IMR-90 (cell line): ENCODE results near the gene GINS3. TPM values are rescaled to one million over a fixed set of nuclear protein-coding genes. Genes with fewer than 3 reads are reported as not detected.

Source experiments
- ATAC-seq: fragments of 200-7000 bp; cut with Tn5 transposase; 2 replicates; pipeline ENCODE4 v1.9.1; 2020; ENCODE audit warnings: low read depth, mild to moderate bottlenecking, moderate library complexity
- BruUV-seq: library from RNA; stranded (reverse); fragments of 400-500 nt; replicated peaks from 2 replicates; lab custom pipeline; 2021; lab: Mats Ljungman, UMichigan
- CTCF ChIA-PET: fragments of 300-600 bp; formaldehyde crosslinking; extraction: SDS; loops from one replicate; lab custom pipeline; 2021; ENCODE audit warnings: antibody characterized with exemption; lab: Yijun Ruan, JAX
- POLR2A ChIA-PET: fragments of 300-600 bp; sonication (Branson Sonifier 250); formaldehyde crosslinking; loops from one replicate; lab custom pipeline; 2022; ENCODE audit warnings: antibody characterized with exemption; ENCODE audit not compliant: unreplicated experiment; lab: Charles Lee
- DNase-seq: peaks from one replicate; pipeline ENCODE4 v3.0.0; 2013
- H2AFZ ChIP-seq: replicated peaks from 2 replicates; pipeline ENCODE3; 2013; ENCODE audit warnings: low read length, mild to moderate bottlenecking; ENCODE audit not compliant: poor library complexity
- H2AK5ac ChIP-seq: 2 replicates; pipeline ENCODE4 v1.6.1; 2013; ENCODE audit warnings: low read depth, low read length, inconsistent platforms
- H2AK9ac ChIP-seq: replicated peaks from 2 replicates; pipeline ENCODE3; 2013; ENCODE audit warnings: mild to moderate bottlenecking, low read depth, low read length, moderate library complexity; ENCODE audit not compliant: poor library complexity
- H2BK120ac ChIP-seq: 2 replicates; pipeline ENCODE4 v1.6.1; 2013; ENCODE audit warnings: low read depth, low read length, inconsistent platforms
- H2BK15ac ChIP-seq: 3 replicates; pipeline ENCODE4 v1.6.1; 2013; ENCODE audit warnings: low read depth, low read length, inconsistent platforms
- H2BK20ac ChIP-seq: 2 replicates; pipeline ENCODE4 v1.6.1; 2013; ENCODE audit warnings: low read depth, mild to moderate bottlenecking, inconsistent platforms, low read length, moderate library complexity
- H2BK5ac ChIP-seq: 2 replicates; pipeline ENCODE4 v1.6.1; 2013; ENCODE audit warnings: mild to moderate bottlenecking, low read depth, low read length, inconsistent platforms; ENCODE audit not compliant: poor library complexity, severe bottlenecking
- H3K14ac ChIP-seq: replicated peaks from 2 replicates; pipeline ENCODE4 v1.6.1; 2013; ENCODE audit warnings: low read depth, low read length, inconsistent platforms
- H3K18ac ChIP-seq: 2 replicates; pipeline ENCODE4 v1.6.1; 2013; ENCODE audit warnings: low read depth, low read length, control low read depth
- H3K23ac ChIP-seq: 2 replicates; pipeline ENCODE4 v1.6.1; 2013; ENCODE audit warnings: low read depth, low read length, inconsistent platforms
- H3K27ac ChIP-seq: 2 replicates; pipeline ENCODE4 v1.5.1; 2013; ENCODE audit warnings: mild to moderate bottlenecking, control low read depth, low read length; ENCODE audit not compliant: insufficient read depth
- H3K27me3 ChIP-seq: 2 replicates; pipeline ENCODE4 v1.6.1; 2013; ENCODE audit warnings: low read length; ENCODE audit not compliant: control insufficient read depth, insufficient read depth
- H3K36me3 ChIP-seq: 2 replicates; pipeline ENCODE4 v1.6.1; 2013; ENCODE audit warnings: low read length, mixed read lengths; ENCODE audit not compliant: control insufficient read depth, insufficient read depth
- H3K4ac ChIP-seq: 2 replicates; pipeline ENCODE4 v1.6.1; 2013; ENCODE audit warnings: low read depth, low read length, inconsistent platforms
- H3K4me1 ChIP-seq: 2 replicates; pipeline ENCODE4 v1.6.1; 2013; ENCODE audit warnings: low read length, mixed read lengths; ENCODE audit not compliant: control insufficient read depth, insufficient read depth
- H3K4me2 ChIP-seq: 2 replicates; pipeline ENCODE4 v1.6.1; 2013; ENCODE audit warnings: low read depth, mild to moderate bottlenecking, control low read depth, low read length, moderate library complexity
- H3K4me3 ChIP-seq: 2 replicates; pipeline ENCODE4 v1.5.1; 2013; ENCODE audit warnings: low read depth, mild to moderate bottlenecking, control low read depth, low read length, moderate library complexity; ENCODE audit not compliant: insufficient read depth
- H3K56ac ChIP-seq: 2 replicates; pipeline ENCODE4 v1.6.1; 2013; ENCODE audit warnings: low read length, inconsistent platforms; ENCODE audit not compliant: insufficient read depth; ENCODE audit errors: extremely low read depth
- H3K79me1 ChIP-seq, 2 experiments: 2 replicates each; pipeline ENCODE4 v1.6.1; 2013; ENCODE audit warnings: low read length in 2 of 2, inconsistent platforms in 1 of 2, low read depth in 1 of 2
- H3K9ac ChIP-seq: 2 replicates; pipeline ENCODE4 v1.6.1; 2013; ENCODE audit warnings: low read depth, low read length, control low read depth
- H3K9me1 ChIP-seq: 2 replicates; pipeline ENCODE4 v1.6.1; 2013; ENCODE audit warnings: low read length, inconsistent platforms; ENCODE audit not compliant: insufficient read depth
- H3K9me3 ChIP-seq: 2 replicates; pipeline ENCODE4 v1.6.1; 2013; ENCODE audit warnings: low read length; ENCODE audit not compliant: control insufficient read depth, insufficient read depth
- H4K20me1 ChIP-seq: 2 replicates; pipeline ENCODE4 v1.6.1; 2013; ENCODE audit warnings: low read length, inconsistent platforms; ENCODE audit not compliant: insufficient read depth
- H4K5ac ChIP-seq: 2 replicates; pipeline ENCODE4 v1.6.1; 2013; ENCODE audit warnings: mild to moderate bottlenecking, low read depth, low read length, control low read depth
- H4K8ac ChIP-seq, 2 experiments: 2 replicates each; pipeline ENCODE4 v1.6.1; 2013; ENCODE audit warnings: low read depth in 2 of 2, low read length in 2 of 2, control low read depth in 1 of 2, inconsistent platforms in 1 of 2
- H4K91ac ChIP-seq: 2 replicates; pipeline ENCODE4 v1.6.1; 2013; ENCODE audit warnings: low read depth, low read length, inconsistent platforms; ENCODE audit not compliant: insufficient read depth
- BHLHE40 ChIP-seq: fragments of 150-350 bp; IDR thresholded peaks from 2 replicates; pipeline ENCODE4 v1.6.1; 2016; ENCODE audit warnings: mild to moderate bottlenecking, low read depth, low read length
- CHD1 ChIP-seq: IDR thresholded peaks from 2 replicates; pipeline ENCODE4 v1.6.1; 2012; ENCODE audit warnings: low read depth, low read length, improper control_type of control experiment
- CTCF ChIP-seq: conservative IDR thresholded peaks from 2 replicates; pipeline ENCODE4 v1.5.1; 2012; ENCODE audit warnings: mild to moderate bottlenecking, low read depth, low read length, improper control_type of control experiment
- ELK1 ChIP-seq: fragments of 150-350 bp; IDR thresholded peaks from 2 replicates; pipeline ENCODE4 v1.6.1; 2016; ENCODE audit warnings: low read depth, mild to moderate bottlenecking, low read length, moderate library complexity, borderline replicate concordance
- MAFK ChIP-seq: IDR thresholded peaks from 2 replicates; pipeline ENCODE4 v1.6.1; 2012; ENCODE audit warnings: low read depth, low read length, improper control_type of control experiment
- MAZ ChIP-seq: IDR thresholded peaks from 2 replicates; pipeline ENCODE4 v1.6.1; 2012; ENCODE audit warnings: low read depth, mild to moderate bottlenecking, low read length, improper control_type of control experiment, moderate library complexity, borderline replicate concordance
- MXI1 ChIP-seq: IDR thresholded peaks from 2 replicates; pipeline ENCODE4 v1.6.1; 2012; ENCODE audit warnings: low read depth, mild to moderate bottlenecking, low read length, moderate library complexity, borderline replicate concordance
- NFE2L2 ChIP-seq: fragments of 150-350 bp; IDR thresholded peaks from 2 replicates; pipeline ENCODE4 v1.6.1; 2016; ENCODE audit warnings: low read depth, mild to moderate bottlenecking, low read length
- POLR2A ChIP-seq: IDR thresholded peaks from 2 replicates; pipeline ENCODE4 v1.6.1; 2012; ENCODE audit warnings: mild to moderate bottlenecking, low read depth, low read length
- RFX5 ChIP-seq: IDR thresholded peaks from 2 replicates; pipeline ENCODE4 v1.8.0; 2012; ENCODE audit warnings: low read depth, mild to moderate bottlenecking, low read length, moderate library complexity
- SMC3 ChIP-seq: fragments of 150-350 bp; IDR thresholded peaks from 2 replicates; pipeline ENCODE4 v1.6.1; 2016; ENCODE audit warnings: low read depth, mild to moderate bottlenecking, antibody characterized with exemption, low read length, moderate library complexity
- USF2 ChIP-seq: fragments of 150-350 bp; IDR thresholded peaks from 2 replicates; pipeline ENCODE4 v1.6.1; 2017; ENCODE audit warnings: mild to moderate bottlenecking, antibody characterized with exemption, low read length, low read depth
- whole genome bisulfite sequencing, 2 experiments: methylation state at CpG; one replicate each; pipeline versions ENCODE4 v1.1.5 to v1.1.7; 2013; ENCODE audit warnings: missing lambda C conversion rate in 2 of 2; ENCODE audit not compliant: insufficient read length in 1 of 2; ENCODE audit errors: extremely low coverage in 2 of 2; 5-methylcytosine and 5-hydroxymethylcytosine counted together
- dilution Hi-C: fragments of 300-500 bp; cut with HindIII; formaldehyde crosslinking; loops from one replicate; pipeline ENCODE4 v1.14.3; 2018; ENCODE audit warnings: low sequenced_read_pairs; ENCODE audit not compliant: unreplicated experiment
- in situ Hi-C: fragments of 300-500 bp; cut with MboI; formaldehyde crosslinking; loops from 3 replicates; pipeline ENCODE4 v1.14.3; 2019; ENCODE audit warnings: low sequenced_read_pairs, inconsistent platforms, mixed read lengths
- intact Hi-C: fragments of 100-400 bp; cut with micrococcal nuclease; formaldehyde crosslinking; loops from 2 replicates; pipeline ENCODE4 v1.10.0; 2022
- polyA plus RNA-seq, 3 experiments: library from polyadenylated mRNA; depleted of rRNA; stranded (reverse); fragments of >200 nt; gene quantifications; 2 replicates each; pipeline ENCODE4 v1.2.3, GENCODE V29; 2012; ENCODE audit warnings: low replicate concordance in 1 of 3
- total RNA-seq: library from RNA; depleted of rRNA; stranded (reverse); fragments of >200 nt; gene quantifications from 2 replicates; pipeline ENCODE4 v1.2.3, GENCODE V29; 2012

Gene GINS3
- total and polyA plus RNA-seq, 2 of the 4 experiments (the other 2 are of a cell fraction), result 5.2 to 5.4 TPM

- no peak overlapping the region for H3K14ac ChIP-seq
These were observed 19.1 kb downstream of the GINS3 start for GRCh38 chr16:58411336-58411735.

More at GRCh38 chr16:58411336-58411735, 19.1 kb downstream of the GINS3 start:
- no peak for TF ChIP-seq RFX5
- TF ChIP-seq CHD1, result no peak
- TF ChIP-seq SMC3, result no peak
- no peak for TF ChIP-seq ELK1
- TF ChIP-seq MAZ, result no peak
- TF ChIP-seq POLR2A, result no peak
- TF ChIP-seq CTCF, result no peak
- TF ChIP-seq MAFK, result no peak
- no peak for TF ChIP-seq BHLHE40
- no peak for TF ChIP-seq NFE2L2
- TF ChIP-seq USF2, result no peak
- TF ChIP-seq MXI1, result no peak
- Histone ChIP-seq H4K91ac (no peak overlapping the region), H2BK15ac (no peak overlapping the region), H3K56ac (no peak overlapping the region), H3K79me1 (no peaks in the 10 kb centered on the region), H4K5ac (no peak overlapping the region), H2BK5ac (no peak overlapping the region), H3K18ac (no peak overlapping the region), H3K9ac (no peak overlapping the region), H3K4ac (no peak overlapping the region), H3K23ac (no peak overlapping the region), H3K4me2 (no peak overlapping the region), H2AFZ (no peak overlapping the region), H4K8ac (no peak overlapping the region), H3K9me3 (no peaks in the 10 kb centered on the region), H2BK120ac (no peak overlapping the region), H3K4me1 (peaks cover 2% of the 10 kb centered on the region; the same call in 1 of the 2 replicates), H4K20me1 (no peaks in the 10 kb centered on the region), H3K4me3 (no peak overlapping the region), H2AK5ac (no peak overlapping the region), H3K9me1 (no peaks in the 10 kb centered on the region), H3K36me3 (no peaks in the 10 kb centered on the region), H3K27me3 (no peaks in the 10 kb centered on the region; the same call in 1 of the 2 replicates), H2BK20ac (no peak overlapping the region), H3K27ac (no peak overlapping the region), H2AK9ac (no peak overlapping the region)
- no peak for DNase-seq
- BruUV-seq, result no TSS peak
- no peak for ATAC-seq
- intact Hi-C loops (no loop called here), dilution Hi-C loops (no loop called here), in situ Hi-C loops (no loop called here)
- CTCF ChIA-PET, result interaction anchor here (2.2 kb wide), 1 partner anchor 18 kb away, joined by 5 read pairs; the partner anchor contains the start of gene GINS3
- no CpG with 5 or more reads among the region's 2 CpGs for WGBS, 2 experiments
- POLR2A ChIA-PET, result no interaction called here
